ENCODE measurements around the gene PKMYT1. TPM values are rescaled to one million over a fixed set of nuclear protein-coding genes. Genes with fewer than 3 reads are reported as not detected.

The PKMYT1 gene
- total and polyA plus RNA-seq, 7 experiments from 2014 or later: 0.93 to 89.1 TPM; not detected in 5

GRCh38 chr16:3020247-3020603 is 40.0 kb upstream of the PKMYT1 start, which contains the start of gene TNFRSF12A:
Gene TNFRSF12A (plus strand): TSS chr16:3020368. CDS start chr16:3020398, 30 bp downstream.
- ChIA-PET CTCF (interaction anchor here (1.0 to 3.0 kb wide), 5 partner anchors 8 to 71 kb away, joined by 3 to 17 read pairs (median 5); no protein-coding TSS in a partner anchor), POLR2A (interaction anchor here (1.0 to 2.6 kb wide), 8 partner anchors 9 to 114 kb away, joined by 3 to 12 read pairs (median 8); partner anchors contain the start of genes PKMYT1 and ZNF213)
- Histone ChIP-seq H3K36me3 (ENCODE audit: control insufficient read depth in 2 of 3, insufficient read depth in 3 of 3, low read length in 3 of 3) (no peaks in the 10 kb centered on the region), H3K9me3 (ENCODE audit: control insufficient read depth in 2 of 3, low read length in 3 of 3) (no peaks in the 10 kb centered on the region), H3K4me3 (ENCODE audit: low read length) (peak within 1 kb of the TSS; percentile 58), H3K4me1 (ENCODE audit: control insufficient read depth in 2 of 2, insufficient read depth in 2 of 2, low read length in 2 of 2) (peaks cover 36 to 43% of the 10 kb centered on the region in 2 donors), H3K27me3 (ENCODE audit: control insufficient read depth in 2 of 2, insufficient read depth in 2 of 2, low read length in 2 of 2) (no peaks in the 10 kb centered on the region), H3K27ac (ENCODE audit: low read depth, low read length) (peak within 1 kb of the TSS; percentile 63)
- Mint-ChIP-seq H3K27me3 (peaks cover 0 to 17% (median 0%) of the 10 kb centered on the region in 5 donors), H3K36me3 (peaks cover 0 to 3% (median 0%) of the 10 kb centered on the region in 5 donors), H3K9me3 (no peaks in the 10 kb centered on the region), H3K27ac (peak within 1 kb of the TSS; percentile 72 to 98 (median 88)), H3K4me3 (peak within 1 kb of the TSS; percentile 86 to 93 (median 91)), H3K4me1 (peaks cover 12 to 55% (median 46%) of the 10 kb centered on the region in 7 donors)
- ATAC-seq (peak; percentile 33), DNase-seq (peak in 5 of 9 donors; percentile 26 to 80 (median 45))
- intact Hi-C loops (cut with micrococcal nuclease): loop anchor here (1.0 to 10.0 kb wide), 9 partner anchors 8 to 1232 kb away; partner anchors contain the start of genes CEMP1 (in 1 of the 2), CLUAP1 (in 1 of the 2), FLYWCH1 (in 1 of the 2) and PDPK1 (in 1 of the 2)

- Histone ChIP-seq H3K27me3 (ENCODE audit: control insufficient read depth in 2 of 2, insufficient read depth in 2 of 2, low read length in 2 of 2) (no peaks in the 10 kb centered on the region), H3K4me3 (ENCODE audit: low read length) (peak overlapping the region; percentile 58), H3K4me1 (ENCODE audit: control insufficient read depth in 2 of 2, insufficient read depth in 2 of 2, low read length in 2 of 2) (peaks cover 36 to 43% of the 10 kb centered on the region in 2 donors), H3K9me3 (ENCODE audit: control insufficient read depth in 2 of 3, low read length in 3 of 3) (no peaks in the 10 kb centered on the region), H3K27ac (ENCODE audit: low read depth, low read length) (no peak overlapping the region), H3K36me3 (ENCODE audit: control insufficient read depth in 2 of 3, insufficient read depth in 3 of 3, low read length in 3 of 3) (no peaks in the 10 kb centered on the region)
- Mint-ChIP-seq H3K27me3 (peaks cover 0 to 22% (median 0%) of the 10 kb centered on the region in 5 donors), H3K9me3 (no peaks in the 10 kb centered on the region), H3K27ac (peak overlapping the region in 7 of 9 donors; percentile 57 to 92 (median 72)), H3K4me3 (peak overlapping the region; percentile 86 to 93 (median 90)), H3K36me3 (peaks cover 0 to 3% (median 0%) of the 10 kb centered on the region in 5 donors), H3K4me1 (peaks cover 12 to 55% (median 46%) of the 10 kb centered on the region in 7 donors)
- ChIA-PET CTCF (interaction anchor here (1.0 to 3.0 kb wide), 5 partner anchors 9 to 72 kb away, joined by 3 to 17 read pairs (median 7); no protein-coding TSS in a partner anchor), POLR2A (interaction anchor here (0.8 to 2.6 kb wide), 8 partner anchors 9 to 115 kb away, joined by 3 to 12 read pairs (median 8); partner anchors contain the start of genes PKMYT1 and ZNF213)
- ATAC-seq (no peak), DNase-seq (no peak)
- intact Hi-C loops (cut with micrococcal nuclease): loop anchor here (1.0 to 10.0 kb wide), 9 partner anchors 9 to 1233 kb away; partner anchors contain the start of genes CEMP1 (in 1 of the 2), CLUAP1 (in 1 of the 2), FLYWCH1 (in 1 of the 2) and PDPK1 (in 1 of the 2)
Observed at GRCh38 chr16:3019594-3020246, 39.5 kb upstream of the PKMYT1 start.

- H3K4me1 ChIP-seq (ENCODE audit: control insufficient read depth in 2 of 2, insufficient read depth in 2 of 2, low read length in 2 of 2): peaks cover 25 to 35% of the 10 kb centered on the region in 2 donors
- peaks cover 5 to 43% (median 35%) of the 10 kb centered on the region in 7 donors for H3K4me1 Mint-ChIP-seq
- H3K4me3 Mint-ChIP-seq: peak within 1 kb of the TSS in 9 of 10 donors; percentile 16 to 92 (median 32)
- H3K4me3 ChIP-seq (ENCODE audit: low read length): no peak within 1 kb of the TSS
- DNase-seq (no peak), ATAC-seq (no peak)
- ChIA-PET POLR2A (no interaction called here), CTCF (interaction anchor here (0.6 to 3.0 kb wide), 2 partner anchors 11 to 242 kb away, joined by 7 to 17 read pairs; no protein-coding TSS in a partner anchor)
- no peaks in the 10 kb centered on the region for H3K9me3 ChIP-seq (ENCODE audit: control insufficient read depth in 2 of 3, low read length in 3 of 3)
- no peaks in the 10 kb centered on the region for H3K36me3 ChIP-seq (ENCODE audit: control insufficient read depth in 2 of 3, insufficient read depth in 3 of 3, low read length in 3 of 3)
- no peaks in the 10 kb centered on the region for H3K36me3 Mint-ChIP-seq
- H3K27me3 ChIP-seq (ENCODE audit: control insufficient read depth in 2 of 2, insufficient read depth in 2 of 2, low read length in 2 of 2): no peaks in the 10 kb centered on the region
- H3K27me3 Mint-ChIP-seq: peaks cover 0 to 29% (median 0%) of the 10 kb centered on the region in 5 donors
- no peaks in the 10 kb centered on the region for H3K9me3 Mint-ChIP-seq
- intact Hi-C loops (cut with micrococcal nuclease): no loop called here
- H3K27ac Mint-ChIP-seq: peak within 1 kb of the TSS in 3 of 9 donors; percentile 13 to 55 (median 52)
- no peak within 1 kb of the TSS for H3K27ac ChIP-seq (ENCODE audit: low read depth, low read length)
Observed at GRCh38 chr16:3017794-3018506, 37.7 kb upstream of the PKMYT1 start, which contains the start of gene CLDN6. Gene CLDN6 (minus strand): TSS chr16:3018183. CDS start chr16:3016021, 2,162 bp downstream.

- no peaks in the 10 kb centered on the region for H3K36me3 Mint-ChIP-seq
- intact Hi-C loops (cut with micrococcal nuclease): no loop called here
- Histone ChIP-seq H3K9me3 (ENCODE audit: control insufficient read depth in 2 of 3, low read length in 3 of 3) (no peaks in the 10 kb centered on the region), H3K4me1 (ENCODE audit: control insufficient read depth in 2 of 2, insufficient read depth in 2 of 2, low read length in 2 of 2) (peaks cover 19 to 29% of the 10 kb centered on the region in 2 donors), H3K27ac (ENCODE audit: low read depth, low read length) (no peak overlapping the region), H3K27me3 (ENCODE audit: control insufficient read depth in 2 of 2, insufficient read depth in 2 of 2, low read length in 2 of 2) (no peaks in the 10 kb centered on the region), H3K36me3 (ENCODE audit: control insufficient read depth in 2 of 3, insufficient read depth in 3 of 3, low read length in 3 of 3) (no peaks in the 10 kb centered on the region), H3K4me3 (ENCODE audit: low read length) (no peak overlapping the region)
- peak overlapping the region in 1 of 10 donors; percentile 48 for H3K4me3 Mint-ChIP-seq
- no peak for ATAC-seq
- H3K4me1 Mint-ChIP-seq: peaks cover 0 to 37% (median 31%) of the 10 kb centered on the region in 7 donors
- H3K9me3 Mint-ChIP-seq: no peaks in the 10 kb centered on the region
- DNase-seq: no peak
- peaks cover 0 to 31% (median 0%) of the 10 kb centered on the region in 5 donors for H3K27me3 Mint-ChIP-seq
- POLR2A ChIA-PET: no interaction called here
- CTCF ChIA-PET: no interaction called here
- H3K27ac Mint-ChIP-seq: no peak overlapping the region
Observed at GRCh38 chr16:3017344-3017743, 37.1 kb upstream of the PKMYT1 start.

GRCh38 chr16:3015865-3016521 is 35.7 kb upstream of the PKMYT1 start:
- DNase-seq: no peak
- no peak for ATAC-seq
- peaks cover 0 to 25% (median 18%) of the 10 kb centered on the region in 7 donors for H3K4me1 Mint-ChIP-seq
- peaks cover 0 to 37% (median 0%) of the 10 kb centered on the region in 5 donors for H3K27me3 Mint-ChIP-seq
- POLR2A ChIA-PET: no interaction called here
- H3K27ac Mint-ChIP-seq: no peak overlapping the region
- Histone ChIP-seq H3K9me3 (ENCODE audit: control insufficient read depth in 2 of 3, low read length in 3 of 3) (no peaks in the 10 kb centered on the region), H3K4me1 (ENCODE audit: control insufficient read depth in 2 of 2, insufficient read depth in 2 of 2, low read length in 2 of 2) (peaks cover 7 to 15% of the 10 kb centered on the region in 2 donors), H3K4me3 (ENCODE audit: low read length) (no peak overlapping the region), H3K36me3 (ENCODE audit: control insufficient read depth in 2 of 3, insufficient read depth in 3 of 3, low read length in 3 of 3) (no peaks in the 10 kb centered on the region), H3K27me3 (ENCODE audit: control insufficient read depth in 2 of 2, insufficient read depth in 2 of 2, low read length in 2 of 2) (no peaks in the 10 kb centered on the region), H3K27ac (ENCODE audit: low read depth, low read length) (no peak overlapping the region)
- CTCF ChIA-PET: no interaction called here
- H3K4me3 Mint-ChIP-seq: no peak overlapping the region
- H3K9me3 Mint-ChIP-seq: no peaks in the 10 kb centered on the region
- no peaks in the 10 kb centered on the region for H3K36me3 Mint-ChIP-seq
- intact Hi-C loops (cut with micrococcal nuclease): no loop called here

GRCh38 chr16:3014971-3015370 is 34.7 kb upstream of the PKMYT1 start:
- no peaks in the 10 kb centered on the region for H3K36me3 ChIP-seq (ENCODE audit: control insufficient read depth in 2 of 3, insufficient read depth in 3 of 3, low read length in 3 of 3)
- no peaks in the 10 kb centered on the region for H3K27me3 ChIP-seq (ENCODE audit: control insufficient read depth in 2 of 2, insufficient read depth in 2 of 2, low read length in 2 of 2)
- Mint-ChIP-seq H3K27ac (no peak overlapping the region), H3K4me1 (peaks cover 0 to 21% (median 16%) of the 10 kb centered on the region in 7 donors), H3K9me3 (no peaks in the 10 kb centered on the region), H3K27me3 (peaks cover 0 to 36% (median 0%) of the 10 kb centered on the region in 5 donors), H3K36me3 (no peaks in the 10 kb centered on the region), H3K4me3 (no peak overlapping the region)
- ChIA-PET POLR2A (no interaction called here), CTCF (no interaction called here)
- no peak overlapping the region for H3K4me3 ChIP-seq (ENCODE audit: low read length)
- no peaks in the 10 kb centered on the region for H3K9me3 ChIP-seq (ENCODE audit: control insufficient read depth in 2 of 3, low read length in 3 of 3)
- intact Hi-C loops (cut with micrococcal nuclease): no loop called here
- H3K27ac ChIP-seq (ENCODE audit: low read depth, low read length): no peak overlapping the region
- DNase-seq: no peak
- H3K4me1 ChIP-seq (ENCODE audit: control insufficient read depth in 2 of 2, insufficient read depth in 2 of 2, low read length in 2 of 2): peaks cover 3 to 10% of the 10 kb centered on the region in 2 donors
- no peak for ATAC-seq
